SU-DHL-6 (cell line): ENCODE results near the gene HIVEP3.

Experiments used
- H2AFZ ChIP-seq: fragments of 200-600 bp; sonication (generic); 2 replicates; pipeline ENCODE4 v1.6.1; 2014; ENCODE audit warnings: low read depth, mild to moderate bottlenecking, moderate library complexity, mixed read lengths, antibody characterized with exemption, low read length; ENCODE audit not compliant: severe bottlenecking
- H3F3A ChIP-seq: fragments of 200-600 bp; shearing (Covaris generic); 2 replicates; pipeline ENCODE4 v1.6.0; 2016; ENCODE audit warnings: antibody characterized with exemption, mild to moderate bottlenecking; ENCODE audit not compliant: insufficient read depth
- H3K27ac ChIP-seq: fragments of 200-600 bp; sonication (generic); 2 replicates; pipeline ENCODE4 v1.5.1; 2016; ENCODE audit warnings: low read depth, mild to moderate bottlenecking, low read length, moderate library complexity, mixed read lengths
- H3K27me3 ChIP-seq: fragments of 200-600 bp; sonication (generic), shearing (Covaris generic); 2 replicates; pipeline ENCODE4 v1.6.0; 2014; ENCODE audit warnings: mild to moderate bottlenecking, low read length
- H3K36me3 ChIP-seq: fragments of 200-600 bp; sonication (generic); 2 replicates; pipeline ENCODE4 v1.6.1; 2014; ENCODE audit warnings: mild to moderate bottlenecking, low read length, mixed read lengths
- H3K4me2 ChIP-seq: fragments of 300-600, 200-600 bp; shearing (Covaris generic), sonication (generic); 2 replicates; pipeline ENCODE4 v1.6.0; 2014; ENCODE audit warnings: low read length, low read depth, mild to moderate bottlenecking; ENCODE audit not compliant: poor library complexity, severe bottlenecking
- H3K4me3 ChIP-seq: fragments of 200-600 bp; sonication (generic); 2 replicates; pipeline ENCODE4 v1.5.1; 2014; ENCODE audit warnings: antibody characterized with exemption, low read length, mild to moderate bottlenecking, mixed read lengths; ENCODE audit not compliant: insufficient read depth, poor library complexity, severe bottlenecking
- H3K79me2 ChIP-seq: fragments of 200-600 bp; sonication (generic); 2 replicates; pipeline ENCODE4 v1.6.1; 2014; ENCODE audit warnings: mild to moderate bottlenecking, low read length, moderate library complexity; ENCODE audit not compliant: insufficient read depth
- H3K9ac ChIP-seq: fragments of 200-600 bp; sonication (generic); 2 replicates; pipeline ENCODE4 v1.7.0; 2014; ENCODE audit warnings: mild to moderate bottlenecking, low read length
- H3K9me2 ChIP-seq: fragments of 200-600 bp; sonication (generic); replicated peaks from 2 replicates; pipeline ENCODE4 v1.6.1; 2014; ENCODE audit warnings: low read length; ENCODE audit not compliant: insufficient read depth
- H3K9me3 ChIP-seq: fragments of 200-600 bp; sonication (generic); 2 replicates; pipeline ENCODE4 v1.6.1; 2014; ENCODE audit warnings: low read length, mixed read lengths; ENCODE audit not compliant: insufficient read depth
- H4K20me1 ChIP-seq: fragments of 200-600 bp; sonication (generic); 2 replicates; pipeline ENCODE4 v1.6.1; 2014; ENCODE audit warnings: low read depth, mild to moderate bottlenecking, antibody characterized with exemption, low read length, moderate library complexity, mixed read lengths
- EZH2phosphoT487 ChIP-seq: fragments of 200-600 bp; sonication (generic), shearing (Covaris generic); conservative IDR thresholded peaks from 2 replicates; pipeline ENCODE4 v1.6.1; 2018; ENCODE audit warnings: mild to moderate bottlenecking, antibody characterized with exemption, low read length, moderate library complexity, mixed read lengths
- TF ChIP-seq, protein P1 (sequence below): fragments of 200-600 bp; sonication (generic); IDR thresholded peaks from one replicate; pipeline ENCODE4 v1.5.1; 2017; ENCODE audit warnings: antibody characterized with exemption, mild to moderate bottlenecking, low read length, moderate library complexity; ENCODE audit not compliant: insufficient read depth, poor library complexity, severe bottlenecking

Gene HIVEP3

DNA sequence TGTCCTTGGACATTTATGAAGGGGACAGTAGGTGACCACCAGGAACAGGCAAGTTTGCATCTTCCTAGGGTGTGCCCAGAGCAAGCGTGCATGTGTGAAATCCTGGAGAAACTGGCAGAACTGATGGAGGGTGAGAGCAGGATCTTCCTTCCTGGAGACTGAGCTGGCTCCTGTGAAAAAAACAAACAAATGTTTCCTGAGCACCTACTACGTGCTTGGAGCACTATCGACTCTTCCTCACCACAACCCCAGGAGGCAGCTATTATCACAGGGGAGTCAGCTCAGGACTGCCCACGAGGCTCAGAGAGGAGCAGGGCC, 432.7 kb downstream of the HIVEP3 start:
- Histone ChIP-seq H3K4me2 (no peak overlapping the region), H3K9ac (no peak overlapping the region), H3K9me3 (no peaks in the 10 kb centered on the region), H3K27me3 (no peaks in the 10 kb centered on the region), H4K20me1 (no peaks in the 10 kb centered on the region), H3K4me3 (no peak overlapping the region), H3F3A (no peaks in the 10 kb centered on the region), H3K36me3 (no peaks in the 10 kb centered on the region), H3K27ac (no peak overlapping the region), H3K79me2 (no peaks in the 10 kb centered on the region), H3K9me2 (no peaks in the 10 kb centered on the region), H2AFZ (no peak overlapping the region)
- TF ChIP-seq, protein P1, sequence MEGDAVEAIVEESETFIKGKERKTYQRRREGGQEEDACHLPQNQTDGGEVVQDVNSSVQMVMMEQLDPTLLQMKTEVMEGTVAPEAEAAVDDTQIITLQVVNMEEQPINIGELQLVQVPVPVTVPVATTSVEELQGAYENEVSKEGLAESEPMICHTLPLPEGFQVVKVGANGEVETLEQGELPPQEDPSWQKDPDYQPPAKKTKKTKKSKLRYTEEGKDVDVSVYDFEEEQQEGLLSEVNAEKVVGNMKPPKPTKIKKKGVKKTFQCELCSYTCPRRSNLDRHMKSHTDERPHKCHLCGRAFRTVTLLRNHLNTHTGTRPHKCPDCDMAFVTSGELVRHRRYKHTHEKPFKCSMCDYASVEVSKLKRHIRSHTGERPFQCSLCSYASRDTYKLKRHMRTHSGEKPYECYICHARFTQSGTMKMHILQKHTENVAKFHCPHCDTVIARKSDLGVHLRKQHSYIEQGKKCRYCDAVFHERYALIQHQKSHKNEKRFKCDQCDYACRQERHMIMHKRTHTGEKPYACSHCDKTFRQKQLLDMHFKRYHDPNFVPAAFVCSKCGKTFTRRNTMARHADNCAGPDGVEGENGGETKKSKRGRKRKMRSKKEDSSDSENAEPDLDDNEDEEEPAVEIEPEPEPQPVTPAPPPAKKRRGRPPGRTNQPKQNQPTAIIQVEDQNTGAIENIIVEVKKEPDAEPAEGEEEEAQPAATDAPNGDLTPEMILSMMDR: no peak
- TF ChIP-seq EZH2phosphoT487: no peak

DNA sequence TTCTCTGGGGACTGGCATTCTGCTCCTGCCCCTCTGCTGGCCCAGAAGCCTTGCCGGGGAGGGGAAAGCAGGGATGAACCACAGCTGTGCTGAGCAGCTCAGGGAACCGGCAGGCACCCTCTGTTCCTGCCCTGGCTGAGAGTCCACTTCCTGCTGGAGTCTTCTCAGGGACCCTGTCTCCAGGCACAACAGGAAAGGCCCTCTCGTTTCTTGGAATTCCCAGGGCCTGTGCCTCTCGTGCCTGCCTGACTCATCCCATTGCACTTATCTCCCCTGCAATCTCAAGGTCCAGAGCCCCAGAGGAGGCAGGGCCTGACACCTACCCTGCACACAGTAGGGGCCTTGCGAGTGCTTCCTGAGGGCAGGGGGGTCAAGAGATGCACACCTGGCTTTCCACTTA, 433.1 kb downstream of the HIVEP3 start:
- no peaks in the 10 kb centered on the region for H3K36me3 ChIP-seq
- no peak overlapping the region for H3K9ac ChIP-seq
- no peak overlapping the region for H2AFZ ChIP-seq
- H3K27me3 ChIP-seq: no peaks in the 10 kb centered on the region
- H3K9me3 ChIP-seq: no peaks in the 10 kb centered on the region
- no peak overlapping the region for H3K27ac ChIP-seq
- H3K9me2 ChIP-seq: no peaks in the 10 kb centered on the region
- TF ChIP-seq EZH2phosphoT487: no peak
- TF ChIP-seq, protein P1: no peak
- H3K4me2 ChIP-seq: no peak overlapping the region
- H3F3A ChIP-seq: no peaks in the 10 kb centered on the region
- H3K4me3 ChIP-seq: no peak overlapping the region
- H4K20me1 ChIP-seq: no peaks in the 10 kb centered on the region
- no peaks in the 10 kb centered on the region for H3K79me2 ChIP-seq

DNA sequence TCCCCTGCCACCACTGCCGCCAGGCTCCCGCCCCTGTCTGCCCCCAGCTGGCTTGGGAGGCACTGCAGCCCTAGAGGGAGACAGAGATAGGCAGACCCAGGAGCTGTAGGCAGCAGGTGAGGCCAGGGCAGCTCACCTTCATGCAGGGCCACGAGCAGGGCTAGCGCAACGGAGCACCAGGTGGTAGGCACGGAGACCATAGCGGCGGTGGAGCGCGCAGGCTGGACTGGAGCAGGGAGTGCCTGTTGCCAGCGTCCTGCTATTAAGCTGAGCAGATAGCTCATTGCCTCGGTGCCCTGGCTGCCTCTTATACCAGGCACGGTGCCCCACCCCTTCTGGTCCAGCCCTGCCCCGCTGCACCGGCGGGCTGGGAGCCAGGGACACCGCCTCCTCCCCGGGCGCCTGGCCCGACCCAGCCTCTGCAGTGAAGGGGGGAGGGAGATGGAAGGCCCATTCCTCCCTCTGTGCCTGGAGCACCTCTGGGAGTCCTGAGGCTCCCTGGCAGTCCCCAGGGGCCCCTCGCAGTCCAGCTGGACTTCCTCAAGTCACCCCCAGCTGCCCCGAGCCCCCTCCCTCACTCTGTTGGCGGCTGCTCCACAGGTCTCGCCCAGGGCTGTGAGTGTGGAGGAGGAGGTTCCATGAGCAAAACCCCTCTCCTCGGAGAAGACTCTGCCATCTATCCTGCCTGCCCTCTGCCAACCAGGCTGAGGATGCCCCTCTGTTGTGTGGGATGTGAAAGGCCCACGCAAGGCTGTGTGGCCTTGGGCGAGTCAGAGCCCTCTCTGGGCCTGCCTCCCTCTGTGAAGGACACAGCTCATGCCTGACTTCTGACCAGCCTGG, 434.1 kb downstream of the HIVEP3 start, which contains the start of gene EDN2:
Gene EDN2, minus strand, starts transcription at position 282 of the 840 bp plus-strand sequence. Its CDS starts 82 bp downstream, at position 200.
- TF ChIP-seq, protein P1: no peak
- TF ChIP-seq EZH2phosphoT487: no peak
- Histone ChIP-seq H3K27ac (no peak within 1 kb of the TSS), H3F3A (no peaks in the 10 kb centered on the region), H2AFZ (no peak within 1 kb of the TSS), H3K9ac (no peak within 1 kb of the TSS), H3K36me3 (no peaks in the 10 kb centered on the region), H3K9me3 (no peaks in the 10 kb centered on the region), H3K4me2 (no peak within 1 kb of the TSS), H3K9me2 (no peaks in the 10 kb centered on the region), H3K27me3 (no peaks in the 10 kb centered on the region), H3K79me2 (no peaks in the 10 kb centered on the region), H4K20me1 (no peaks in the 10 kb centered on the region), H3K4me3 (no peak within 1 kb of the TSS)
